ENCODE data around the gene HCLS1.

DNA sequence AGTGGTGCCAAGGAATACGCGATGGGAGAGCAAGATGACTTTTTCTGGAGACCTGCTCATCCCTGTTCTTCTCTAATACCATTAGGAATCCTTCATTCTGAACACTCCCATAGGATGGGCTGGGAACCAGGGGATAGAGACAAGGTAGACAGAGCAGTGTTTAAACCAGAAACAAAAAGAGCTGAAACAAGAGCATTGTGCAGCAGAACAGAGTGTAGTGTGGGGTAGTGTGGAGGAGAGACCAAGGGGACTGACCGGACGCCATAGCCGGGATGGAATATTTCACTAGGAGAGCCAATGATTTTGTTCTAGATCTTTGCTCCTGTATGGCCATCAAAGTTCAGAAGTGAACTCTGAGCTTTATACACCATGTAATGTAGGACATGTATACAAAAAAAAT is 15.6 kb downstream of the HCLS1 start:
- TF ChIP-seq EZH2phosphoT487 (IDR thresholded peaks at IDR 0.05; ENCODE audit: insufficient read depth, low read depth) (no peak), EZH2 (IDR thresholded peaks at IDR 0.05; ENCODE audit: insufficient read depth, poor library complexity, severe bottlenecking) (no peak)

Measured in GM23248 (cell line).